C4-2B (cell line): ENCODE data around the gene ESRRA.

Experiments used
- H3K27ac ChIP-seq: fragments of 450-650 bp; 2 replicates; pipeline ENCODE4 v1.5.1; 2017
- ZFX ChIP-seq: fragments of 450-650 bp; IDR thresholded peaks from 2 replicates; pipeline ENCODE4 v1.6.1; 2017
- TF ChIP-seq, protein P1 (sequence below): fragments of 450-650 bp; conservative IDR thresholded peaks from 2 replicates; pipeline ENCODE4 v1.5.1; 2017; ENCODE audit warnings: mild to moderate bottlenecking

The ESRRA gene

DNA sequence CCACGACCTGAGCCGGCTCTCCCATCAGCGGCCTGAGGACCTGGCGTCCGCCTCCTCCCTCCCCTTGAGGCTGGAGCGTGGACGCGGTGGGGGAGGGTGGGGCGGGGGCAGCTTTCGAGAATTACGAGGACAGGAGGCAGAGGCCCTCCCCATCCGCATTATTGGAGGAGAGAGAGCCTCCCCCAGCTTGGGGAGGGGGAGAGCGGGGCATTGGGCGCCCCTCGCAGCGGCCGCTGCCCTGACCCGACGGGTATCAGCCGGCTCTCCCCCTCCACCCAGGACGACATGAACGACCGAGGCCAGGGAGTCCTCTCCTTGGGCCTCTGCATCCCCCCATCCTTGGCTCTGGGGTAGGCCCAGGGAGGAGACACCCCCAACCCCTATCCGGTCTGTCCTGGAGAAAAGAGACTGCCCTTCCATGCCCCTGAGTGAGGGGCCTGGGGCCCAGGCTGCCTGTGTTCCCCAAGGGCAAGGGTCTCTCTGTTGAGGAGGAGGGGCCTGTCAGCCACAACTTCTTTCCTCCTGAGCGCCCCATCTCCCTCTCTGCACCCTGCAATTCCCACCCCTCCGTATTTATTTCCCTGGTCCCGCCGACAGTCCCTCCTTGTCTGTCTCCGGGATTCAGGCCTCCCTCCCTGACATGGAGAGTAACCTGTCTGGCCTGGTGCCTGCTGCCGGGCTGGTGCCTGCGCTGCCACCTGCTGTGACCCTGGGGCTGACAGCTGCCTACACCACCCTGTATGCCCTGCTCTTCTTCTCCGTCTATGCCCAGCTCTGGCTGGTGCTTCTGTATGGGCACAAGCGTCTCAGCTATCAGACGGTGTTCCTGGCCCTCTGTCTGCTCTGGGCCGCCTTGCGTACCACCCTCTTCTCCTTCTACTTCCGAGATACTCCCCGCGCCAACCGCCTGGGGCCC, 19.2 kb upstream of the ESRRA start:
- TF ChIP-seq ZFX, result no peak
- TF ChIP-seq, protein P1, sequence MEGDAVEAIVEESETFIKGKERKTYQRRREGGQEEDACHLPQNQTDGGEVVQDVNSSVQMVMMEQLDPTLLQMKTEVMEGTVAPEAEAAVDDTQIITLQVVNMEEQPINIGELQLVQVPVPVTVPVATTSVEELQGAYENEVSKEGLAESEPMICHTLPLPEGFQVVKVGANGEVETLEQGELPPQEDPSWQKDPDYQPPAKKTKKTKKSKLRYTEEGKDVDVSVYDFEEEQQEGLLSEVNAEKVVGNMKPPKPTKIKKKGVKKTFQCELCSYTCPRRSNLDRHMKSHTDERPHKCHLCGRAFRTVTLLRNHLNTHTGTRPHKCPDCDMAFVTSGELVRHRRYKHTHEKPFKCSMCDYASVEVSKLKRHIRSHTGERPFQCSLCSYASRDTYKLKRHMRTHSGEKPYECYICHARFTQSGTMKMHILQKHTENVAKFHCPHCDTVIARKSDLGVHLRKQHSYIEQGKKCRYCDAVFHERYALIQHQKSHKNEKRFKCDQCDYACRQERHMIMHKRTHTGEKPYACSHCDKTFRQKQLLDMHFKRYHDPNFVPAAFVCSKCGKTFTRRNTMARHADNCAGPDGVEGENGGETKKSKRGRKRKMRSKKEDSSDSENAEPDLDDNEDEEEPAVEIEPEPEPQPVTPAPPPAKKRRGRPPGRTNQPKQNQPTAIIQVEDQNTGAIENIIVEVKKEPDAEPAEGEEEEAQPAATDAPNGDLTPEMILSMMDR, result no peak
- H3K27ac ChIP-seq, result peak overlapping the region; percentile 87

DNA sequence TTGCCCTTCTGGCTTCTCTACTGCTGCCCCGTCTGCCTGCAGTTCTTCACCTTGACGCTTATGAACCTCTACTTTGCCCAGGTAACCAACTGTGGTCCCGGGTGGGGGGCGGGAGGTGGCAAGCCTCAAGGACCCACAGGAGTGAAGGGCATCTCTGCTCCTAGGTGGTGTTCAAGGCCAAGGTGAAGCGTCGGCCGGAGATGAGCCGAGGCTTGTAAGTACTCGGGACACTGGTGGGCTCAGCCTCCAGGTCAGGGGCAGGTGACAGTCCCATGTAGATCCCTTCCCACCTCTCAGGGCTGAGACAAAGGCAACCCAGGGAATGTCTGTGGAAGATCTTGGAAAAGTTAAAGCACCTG, 18.5 kb upstream of the ESRRA start:
- H3K27ac ChIP-seq, result peak overlapping the region; percentile 87; the same call in 1 of the 2 replicates
- no peak for TF ChIP-seq ZFX
- TF ChIP-seq, protein P1, result no peak

DNA sequence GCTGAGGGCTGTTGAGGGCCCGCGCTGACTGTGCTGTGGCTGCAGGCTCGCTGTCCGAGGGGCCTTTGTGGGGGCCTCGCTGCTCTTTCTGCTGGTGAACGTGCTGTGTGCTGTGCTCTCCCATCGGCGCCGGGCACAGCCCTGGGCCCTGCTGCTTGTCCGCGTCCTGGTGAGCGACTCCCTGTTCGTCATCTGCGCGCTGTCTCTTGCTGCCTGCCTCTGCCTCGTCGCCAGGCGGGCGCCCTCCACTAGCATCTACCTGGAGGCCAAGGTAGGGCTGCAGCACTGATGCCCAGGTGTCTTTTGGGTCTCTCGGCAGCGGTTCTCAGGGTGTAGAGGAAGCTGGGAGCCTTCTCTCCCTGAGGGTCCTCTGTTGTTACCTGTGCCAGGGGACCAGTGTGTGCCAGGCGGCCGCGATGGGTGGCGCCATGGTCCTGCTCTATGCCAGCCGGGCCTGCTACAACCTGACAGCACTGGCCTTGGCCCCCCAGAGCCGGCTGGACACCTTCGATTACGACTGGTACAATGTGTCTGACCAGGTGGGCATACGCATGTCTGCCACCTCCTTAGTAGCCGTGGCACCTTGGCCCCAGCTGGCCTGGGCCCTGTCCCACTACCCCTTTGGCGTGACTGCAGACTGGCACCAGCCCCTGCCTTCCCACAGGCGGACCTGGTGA, 17.5 kb upstream of the ESRRA start:
- no peak overlapping the region for H3K27ac ChIP-seq
- TF ChIP-seq, protein P1, result no peak
- no peak for TF ChIP-seq ZFX

DNA sequence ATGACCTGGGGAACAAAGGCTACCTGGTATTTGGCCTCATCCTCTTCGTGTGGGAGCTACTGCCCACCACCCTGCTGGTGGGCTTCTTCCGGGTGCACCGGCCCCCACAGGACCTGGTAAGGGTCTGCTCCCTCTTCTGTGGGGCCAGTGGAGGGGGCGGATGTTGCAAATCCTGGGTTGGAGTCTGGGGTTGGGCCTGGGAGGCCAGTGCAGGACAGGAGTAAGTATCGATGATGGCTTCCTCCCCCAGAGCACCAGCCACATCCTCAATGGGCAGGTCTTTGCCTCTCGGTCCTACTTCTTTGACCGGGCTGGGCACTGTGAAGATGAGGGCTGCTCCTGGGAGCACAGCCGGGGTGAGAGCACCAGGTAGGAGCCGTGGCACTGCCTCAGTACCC, 17.0 kb upstream of the ESRRA start:
- H3K27ac ChIP-seq, result no peak overlapping the region
- TF ChIP-seq ZFX, result no peak
- TF ChIP-seq, protein P1, result no peak

DNA sequence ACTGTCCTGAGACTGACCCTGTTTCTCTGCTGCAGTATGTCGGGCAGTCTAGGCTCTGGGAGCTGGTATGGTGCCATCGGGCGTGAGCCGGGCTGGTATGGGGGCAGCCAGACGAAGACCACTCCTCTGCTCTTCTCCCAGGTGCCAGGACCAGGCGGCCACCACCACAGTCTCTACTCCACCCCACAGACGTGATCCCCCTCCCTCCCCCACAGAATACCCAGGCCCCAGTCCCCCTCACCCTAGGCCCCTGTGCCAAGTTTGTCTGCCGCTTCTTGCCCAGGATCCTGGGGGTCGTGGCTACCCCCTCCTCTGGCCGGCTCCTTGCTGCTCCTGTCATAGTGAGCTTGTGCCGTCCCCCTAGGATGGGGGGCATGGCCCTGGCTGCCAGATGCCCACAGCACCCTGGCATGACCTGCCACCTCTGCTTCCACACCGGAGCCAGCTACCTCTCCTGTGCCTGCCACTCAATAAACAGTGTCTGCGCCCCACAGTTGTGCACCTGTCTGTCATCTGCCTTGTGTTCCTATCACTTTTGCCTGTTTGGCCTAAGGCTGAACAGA, 16.2 kb upstream of the ESRRA start:
- no peak overlapping the region for H3K27ac ChIP-seq
- TF ChIP-seq ZFX, result no peak
- TF ChIP-seq, protein P1, result no peak

DNA sequence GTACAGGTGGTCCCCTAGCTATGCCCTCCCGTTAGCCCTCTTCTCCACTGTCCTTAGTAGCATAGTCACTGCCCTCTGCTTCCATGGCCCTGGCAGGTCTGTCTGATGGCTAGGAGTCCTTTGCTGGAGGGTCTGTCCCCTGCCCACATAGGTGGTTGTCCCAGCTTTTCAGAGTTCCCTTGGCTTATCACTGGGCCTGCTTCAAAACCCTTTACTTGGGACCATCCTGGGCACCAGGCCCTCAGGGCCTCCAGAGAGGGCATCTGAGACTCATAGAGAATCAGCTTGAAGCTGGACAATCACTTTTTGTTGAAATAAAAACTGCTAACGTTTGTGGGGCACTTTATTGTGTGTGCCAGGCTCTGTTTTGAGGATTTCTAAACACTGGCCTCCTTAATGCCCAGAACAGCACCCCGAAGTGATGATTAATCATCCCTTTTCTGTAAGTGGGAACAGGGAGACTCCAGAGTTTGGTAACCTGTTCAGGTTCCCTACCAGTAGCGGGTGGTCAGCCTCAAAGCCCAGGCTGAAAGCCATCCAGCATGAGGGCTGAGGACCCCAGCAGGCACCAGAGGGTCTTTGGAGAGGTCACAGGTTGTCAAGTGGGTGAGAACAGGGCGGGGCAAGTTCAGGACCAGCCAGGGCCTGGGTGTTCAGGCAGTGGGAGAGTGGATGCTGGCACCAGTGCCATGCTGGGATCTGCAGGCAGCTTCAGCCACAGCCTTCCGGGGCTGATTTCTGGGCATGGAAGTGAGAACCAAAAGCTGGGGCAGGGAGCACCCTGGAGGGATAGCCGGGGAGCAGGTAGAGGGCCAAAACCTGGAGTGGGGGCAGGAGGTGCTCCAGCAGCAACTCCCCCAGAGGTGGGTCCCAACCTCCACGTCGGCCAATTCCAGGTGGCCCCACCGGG, 14.7 kb upstream of the ESRRA start:
- TF ChIP-seq ZFX, result no peak
- TF ChIP-seq, protein P1, result no peak
- no peak overlapping the region for H3K27ac ChIP-seq
